B cell (primary cell): ENCODE results near the gene DAB1. TPM values are rescaled to one million over a fixed set of nuclear protein-coding genes. Genes with fewer than 3 reads are reported as not detected.

ENCODE experiments used
- ATAC-seq: fragments of 200-7000 bp; cut with Tn5 transposase; one replicate; pipeline ENCODE4 v1.10.0; 2021; ENCODE audit warnings: low read depth, mild to moderate bottlenecking, moderate number of reproducible peaks, moderate library complexity
- CTCF ChIA-PET: fragments of 350-600 bp; sonication (Branson Sonifier 250); formaldehyde crosslinking; loops from one replicate; lab custom pipeline; 2021; ENCODE audit warnings: antibody characterized with exemption, inconsistent platforms; lab: Charles Lee
- POLR2A ChIA-PET: fragments of 350-600 bp; sonication (Branson Sonifier 250); formaldehyde crosslinking; loops from one replicate; lab custom pipeline; 2021; ENCODE audit warnings: antibody characterized with exemption; lab: Charles Lee
- DNase-seq: peaks from one replicate; pipeline ENCODE4 v3.0.0; 2013
- H2AFZ ChIP-seq: 2 replicates; pipeline ENCODE4 v1.6.1; 2012; ENCODE audit warnings: mild to moderate bottlenecking, low read depth, low read length; ENCODE audit not compliant: insufficient read depth, poor library complexity, severe bottlenecking
- H3K27ac ChIP-seq, 2 donors: 1 replicate in 1 of 2; 2 replicates in 1 of 2; pipeline ENCODE4 v1.5.1; 2012 to 2013; ENCODE audit warnings: low read length in 2 of 2, mild to moderate bottlenecking in 2 of 2, moderate library complexity in 1 of 2
- H3K27me3 ChIP-seq, 4 experiments: fragments of 200-600 bp in 1 of 4; sonication (generic) in 1 of 4; replicated peaks in 1 of 4; 1 replicate in 2 of 4; 2 replicates in 2 of 4; pipeline versions ENCODE4 v1.6.1 to v1.7.0; 2013 to 2016; ENCODE audit warnings: low read length in 3 of 4, mild to moderate bottlenecking in 2 of 4, mixed read lengths in 1 of 4, moderate library complexity in 1 of 4; ENCODE audit not compliant: insufficient read depth in 4 of 4, control insufficient read depth in 3 of 4; ENCODE audit errors: control extremely low read depth in 1 of 4
- H3K36me3 ChIP-seq, 2 experiments: replicated peaks in 1 of 2; 1 replicate in 1 of 2; 2 replicates in 1 of 2; pipeline versions ENCODE4 v1.6.1 to v1.7.1; 2013; ENCODE audit warnings: low read length in 1 of 2; ENCODE audit not compliant: insufficient read depth in 2 of 2, control insufficient read depth in 1 of 2; ENCODE audit errors: control extremely low read depth in 1 of 2, extremely low read depth in 1 of 2
- H3K4me1 ChIP-seq, 2 donors: fragments of 200-600 bp in 1 of 2; sonication (generic) in 1 of 2; 1 replicate in 1 of 2; 2 replicates in 1 of 2; pipeline versions ENCODE4 v1.5.1 to v1.6.1; 2013 to 2017; ENCODE audit warnings: low read length in 2 of 2; ENCODE audit not compliant: control insufficient read depth in 2 of 2, insufficient read depth in 2 of 2
- H3K4me2 ChIP-seq: replicated peaks from 2 replicates; pipeline ENCODE3; 2012; ENCODE audit warnings: mild to moderate bottlenecking, low read depth, low read length; ENCODE audit not compliant: poor library complexity, severe bottlenecking
- H3K4me3 ChIP-seq, 5 experiments: fragments of 200-600 bp in 1 of 5; sonication (generic) in 1 of 5; 1 replicate in 3 of 5; 2 replicates in 2 of 5; pipeline versions ENCODE4 v1.5.1 to v1.7.0; 2011 to 2016; ENCODE audit warnings: low read length in 4 of 5, mild to moderate bottlenecking in 4 of 5, low read depth in 2 of 5, control low read depth in 1 of 5, moderate library complexity in 1 of 5; ENCODE audit not compliant: insufficient read depth in 1 of 5; ENCODE audit errors: control extremely low read depth in 1 of 5, extremely low read depth in 1 of 5
- H3K79me2 ChIP-seq: fragments of 200-600 bp; sonication (generic); one replicate; pipeline ENCODE4 v1.6.0; 2016; ENCODE audit warnings: low read length; ENCODE audit not compliant: control insufficient read depth, insufficient read depth
- H3K9ac ChIP-seq: fragments of 200-600 bp; sonication (generic); 2 replicates; pipeline ENCODE4 v1.6.1; 2017; ENCODE audit warnings: mild to moderate bottlenecking, low read length, moderate library complexity
- H3K9me3 ChIP-seq, 3 donors: one replicate each; pipeline versions ENCODE4 v1.6.1 to v1.7.1; 2013; ENCODE audit warnings: low read length in 2 of 3; ENCODE audit not compliant: control insufficient read depth in 2 of 3, insufficient read depth in 1 of 3; ENCODE audit errors: control extremely low read depth in 1 of 3
- H4K20me1 ChIP-seq: 2 replicates; pipeline ENCODE4 v1.6.0; 2012; ENCODE audit warnings: mild to moderate bottlenecking, low read length; ENCODE audit not compliant: insufficient read depth, control insufficient read depth, poor library complexity, severe bottlenecking
- H3K27ac Mint-ChIP-seq: one replicate; pipeline ENCODE4 v1.8.0; 2021; ENCODE audit warnings: mixed read lengths
- H3K27me3 Mint-ChIP-seq: one replicate; pipeline ENCODE4 v1.8.0; 2021; ENCODE audit warnings: mixed read lengths
- H3K4me1 Mint-ChIP-seq: one replicate; pipeline ENCODE4 v1.8.0; 2021; ENCODE audit warnings: mixed read lengths
- H3K4me3 Mint-ChIP-seq: one replicate; pipeline ENCODE4 v1.8.0; 2021; ENCODE audit warnings: mixed read lengths
- H3K9me3 Mint-ChIP-seq: one replicate; pipeline ENCODE4 v1.8.0; 2022; ENCODE audit warnings: mixed read lengths; ENCODE audit not compliant: insufficient read depth
- EZH2 ChIP-seq: IDR thresholded peaks from 2 replicates; pipeline ENCODE4 v1.6.1; 2012; ENCODE audit warnings: borderline replicate concordance, low read depth, mild to moderate bottlenecking, moderate library complexity, low read length; ENCODE audit not compliant: insufficient read depth, poor library complexity, severe bottlenecking
- WGBS: methylation state at CpG from one replicate; pipeline ENCODE4 v1.1.5; 2013; ENCODE audit warnings: missing lambda C conversion rate; ENCODE audit not compliant: insufficient coverage; 5-methylcytosine and 5-hydroxymethylcytosine counted together
- intact Hi-C: fragments of 100-400 bp; cut with micrococcal nuclease; formaldehyde crosslinking; loops from one replicate; pipeline ENCODE4 v1.10.0; 2022
- polyA plus RNA-seq: library from polyadenylated mRNA; depleted of rRNA; stranded (reverse); fragments of >200 nt; gene quantifications from 2 replicates; pipeline ENCODE4 v1.2.3, GENCODE V29; 2012
- total RNA-seq, 2 donors: library from RNA; stranded (reverse); fragments of 120-200 nt in 1 of 2; gene quantifications; 1 replicate in 1 of 2; 2 replicates in 1 of 2; pipeline versions ENCODE4 v1.2.3 to v1.2.4, GENCODE V29; 2013 to 2022
- TF ChIP-seq, protein P1 (sequence below): fragments of 200-600 bp; IDR thresholded peaks from one replicate; pipeline ENCODE4 v1.8.0; 2022; ENCODE audit warnings: antibody characterized with exemption, mild to moderate bottlenecking

The DAB1 gene
- total and polyA plus RNA-seq, 2 donors (not counting 1 experiment from before 2014, with no cell fraction given) = not detected

GRCh38 chr1:56965191-56965590 is 458.7 kb downstream of the DAB1 start:
- Mint-ChIP-seq H3K4me3 (no peak overlapping the region), H3K4me1 (no peaks in the 10 kb centered on the region), H3K27ac (no peak overlapping the region), H3K27me3 (no peaks in the 10 kb centered on the region), H3K9me3 (no peaks in the 10 kb centered on the region)
- ChIA-PET CTCF (no interaction called here), POLR2A (no interaction called here)
- Histone ChIP-seq H2AFZ (no peak overlapping the region), H3K9ac (no peak overlapping the region), H3K4me1 (no peaks in the 10 kb centered on the region), H3K9me3 (peaks cover 0 to 3% (median 0%) of the 10 kb centered on the region in 3 donors), H3K27me3 (peaks cover 0 to 3% (median 0%) of the 10 kb centered on the region in 4 experiments), H3K4me3 (no peak overlapping the region), H3K4me2 (no peak overlapping the region), H4K20me1 (no peaks in the 10 kb centered on the region), H3K36me3 (no peaks in the 10 kb centered on the region), H3K27ac (no peak overlapping the region), H3K79me2 (no peaks in the 10 kb centered on the region)
- ATAC-seq = no peak
- TF ChIP-seq EZH2 = no peak
- TF ChIP-seq, protein P1, sequence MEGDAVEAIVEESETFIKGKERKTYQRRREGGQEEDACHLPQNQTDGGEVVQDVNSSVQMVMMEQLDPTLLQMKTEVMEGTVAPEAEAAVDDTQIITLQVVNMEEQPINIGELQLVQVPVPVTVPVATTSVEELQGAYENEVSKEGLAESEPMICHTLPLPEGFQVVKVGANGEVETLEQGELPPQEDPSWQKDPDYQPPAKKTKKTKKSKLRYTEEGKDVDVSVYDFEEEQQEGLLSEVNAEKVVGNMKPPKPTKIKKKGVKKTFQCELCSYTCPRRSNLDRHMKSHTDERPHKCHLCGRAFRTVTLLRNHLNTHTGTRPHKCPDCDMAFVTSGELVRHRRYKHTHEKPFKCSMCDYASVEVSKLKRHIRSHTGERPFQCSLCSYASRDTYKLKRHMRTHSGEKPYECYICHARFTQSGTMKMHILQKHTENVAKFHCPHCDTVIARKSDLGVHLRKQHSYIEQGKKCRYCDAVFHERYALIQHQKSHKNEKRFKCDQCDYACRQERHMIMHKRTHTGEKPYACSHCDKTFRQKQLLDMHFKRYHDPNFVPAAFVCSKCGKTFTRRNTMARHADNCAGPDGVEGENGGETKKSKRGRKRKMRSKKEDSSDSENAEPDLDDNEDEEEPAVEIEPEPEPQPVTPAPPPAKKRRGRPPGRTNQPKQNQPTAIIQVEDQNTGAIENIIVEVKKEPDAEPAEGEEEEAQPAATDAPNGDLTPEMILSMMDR = no peak
- intact Hi-C loops = no loop called here
- no peak for DNase-seq
- 100% methylated on average over 2 of the region's 3 CpGs for WGBS

- WGBS = 91% methylated on average over 9 of the region's 9 CpGs
- no peaks in the 10 kb centered on the region for H3K27me3 Mint-ChIP-seq
- Histone ChIP-seq H2AFZ (no peak overlapping the region), H3K36me3 (no peaks in the 10 kb centered on the region), H3K4me3 (no peak overlapping the region), H3K27ac (no peak overlapping the region), H3K4me2 (no peak overlapping the region), H3K79me2 (no peaks in the 10 kb centered on the region), H3K9ac (no peak overlapping the region), H3K27me3 (peaks cover 0 to 3% (median 0%) of the 10 kb centered on the region in 4 experiments), H3K4me1 (no peaks in the 10 kb centered on the region), H3K9me3 (peaks cover 0 to 3% (median 0%) of the 10 kb centered on the region in 3 donors), H4K20me1 (no peaks in the 10 kb centered on the region)
- no peak overlapping the region for H3K27ac Mint-ChIP-seq
- no peak overlapping the region for H3K4me3 Mint-ChIP-seq
- H3K9me3 Mint-ChIP-seq = no peaks in the 10 kb centered on the region
- intact Hi-C loops = no loop called here
- H3K4me1 Mint-ChIP-seq = no peaks in the 10 kb centered on the region
- no peak for DNase-seq
- ATAC-seq = no peak
- CTCF ChIA-PET = no interaction called here
- POLR2A ChIA-PET = no interaction called here
- TF ChIP-seq, protein P1 = no peak
- TF ChIP-seq EZH2 = no peak
Measured at GRCh38 chr1:56964349-56965017, 459.4 kb downstream of the DAB1 start.
